Peyer's patch (tissue), 4 donors: Measurements from ENCODE around the gene ASB1.

ENCODE experiments used
- POLR2A ChIP-seq, 2 donors: fragments of 450-650 bp; IDR thresholded peaks; one replicate each; pipeline ENCODE4 v1.5.1; 2017; ENCODE audit warnings: antibody characterized with exemption in 2 of 2, mild to moderate bottlenecking in 2 of 2, moderate library complexity in 2 of 2
- TF ChIP-seq, protein P1 (sequence below), 6 experiments: fragments of 450-650 bp in 4 of 6; fragments of 200-600 bp in 2 of 6; sonication (generic) in 1 of 6; IDR thresholded peaks; one replicate each; pipeline ENCODE4 v1.5.1; 2017 to 2019; ENCODE audit warnings: antibody characterized with exemption in 6 of 6, mild to moderate bottlenecking in 3 of 6, moderate library complexity in 1 of 6

DNA sequence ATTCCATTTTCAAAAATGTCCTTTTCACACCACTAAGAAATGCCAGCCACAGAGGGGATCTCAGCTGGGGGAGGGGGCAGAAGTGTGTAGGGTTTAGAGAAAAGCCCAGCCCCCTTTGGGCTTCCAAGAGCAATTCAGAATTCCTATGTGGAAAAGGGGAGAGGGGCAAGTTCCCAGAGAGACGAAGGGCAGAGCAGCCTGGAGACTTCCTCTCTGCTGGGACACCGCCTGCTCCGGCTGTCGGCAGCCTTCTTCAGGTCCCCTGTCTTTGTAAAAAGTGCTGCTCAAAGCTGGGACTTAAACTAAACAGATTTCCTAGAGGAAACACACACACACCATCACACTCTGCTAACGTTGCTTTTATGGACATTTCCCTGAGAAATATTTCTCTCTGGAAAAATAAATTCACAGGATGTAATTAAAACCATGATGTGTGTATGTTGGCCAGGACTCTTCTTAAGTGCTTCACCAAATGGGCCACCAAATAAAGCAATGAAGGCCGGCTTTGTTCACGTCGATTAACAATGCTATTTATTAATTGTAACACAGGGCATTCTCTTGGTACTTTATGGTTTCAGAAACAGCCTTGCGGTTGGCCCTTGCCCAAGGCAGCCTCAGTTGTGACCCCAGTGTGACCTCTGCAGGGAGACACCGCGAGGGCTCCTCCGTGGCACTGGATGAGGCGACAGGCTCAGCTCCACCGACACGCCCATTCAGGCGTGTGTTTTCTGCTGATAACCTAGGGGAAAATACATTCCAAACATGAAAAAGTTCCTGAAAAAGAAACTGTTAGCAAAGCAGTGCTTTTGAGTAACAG, 5.6 kb upstream of the ASB1 start:
- TF ChIP-seq, protein P1, sequence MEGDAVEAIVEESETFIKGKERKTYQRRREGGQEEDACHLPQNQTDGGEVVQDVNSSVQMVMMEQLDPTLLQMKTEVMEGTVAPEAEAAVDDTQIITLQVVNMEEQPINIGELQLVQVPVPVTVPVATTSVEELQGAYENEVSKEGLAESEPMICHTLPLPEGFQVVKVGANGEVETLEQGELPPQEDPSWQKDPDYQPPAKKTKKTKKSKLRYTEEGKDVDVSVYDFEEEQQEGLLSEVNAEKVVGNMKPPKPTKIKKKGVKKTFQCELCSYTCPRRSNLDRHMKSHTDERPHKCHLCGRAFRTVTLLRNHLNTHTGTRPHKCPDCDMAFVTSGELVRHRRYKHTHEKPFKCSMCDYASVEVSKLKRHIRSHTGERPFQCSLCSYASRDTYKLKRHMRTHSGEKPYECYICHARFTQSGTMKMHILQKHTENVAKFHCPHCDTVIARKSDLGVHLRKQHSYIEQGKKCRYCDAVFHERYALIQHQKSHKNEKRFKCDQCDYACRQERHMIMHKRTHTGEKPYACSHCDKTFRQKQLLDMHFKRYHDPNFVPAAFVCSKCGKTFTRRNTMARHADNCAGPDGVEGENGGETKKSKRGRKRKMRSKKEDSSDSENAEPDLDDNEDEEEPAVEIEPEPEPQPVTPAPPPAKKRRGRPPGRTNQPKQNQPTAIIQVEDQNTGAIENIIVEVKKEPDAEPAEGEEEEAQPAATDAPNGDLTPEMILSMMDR (IDR thresholded peaks at IDR 0.05), result no peak
- TF ChIP-seq POLR2A (IDR thresholded peaks at IDR 0.05), result no peak
